IMR-90 (cell line): Measurements from ENCODE around the gene C12orf57. TPM values are rescaled to one million over a fixed set of nuclear protein-coding genes. Genes with fewer than 3 reads are reported as not detected.

Source experiments
- ATAC-seq: fragments of 200-7000 bp; cut with Tn5 transposase; 2 replicates; pipeline ENCODE4 v1.9.1; 2020; ENCODE audit warnings: low read depth, mild to moderate bottlenecking, moderate library complexity
- BruUV-seq: library from RNA; stranded (reverse); fragments of 400-500 nt; replicated peaks from 2 replicates; lab custom pipeline; 2021; lab: Mats Ljungman, UMichigan
- CTCF ChIA-PET: fragments of 300-600 bp; formaldehyde crosslinking; extraction: SDS; loops from one replicate; lab custom pipeline; 2021; ENCODE audit warnings: antibody characterized with exemption; lab: Yijun Ruan, JAX
- POLR2A ChIA-PET: fragments of 300-600 bp; sonication (Branson Sonifier 250); formaldehyde crosslinking; loops from one replicate; lab custom pipeline; 2022; ENCODE audit warnings: antibody characterized with exemption; ENCODE audit not compliant: unreplicated experiment; lab: Charles Lee
- DNase-seq: peaks from one replicate; pipeline ENCODE4 v3.0.0; 2013
- H2AFZ ChIP-seq: replicated peaks from 2 replicates; pipeline ENCODE3; 2013; ENCODE audit warnings: low read length, mild to moderate bottlenecking; ENCODE audit not compliant: poor library complexity
- H2AK5ac ChIP-seq: 2 replicates; pipeline ENCODE4 v1.6.1; 2013; ENCODE audit warnings: low read depth, low read length, inconsistent platforms
- H2AK9ac ChIP-seq: replicated peaks from 2 replicates; pipeline ENCODE3; 2013; ENCODE audit warnings: mild to moderate bottlenecking, low read depth, low read length, moderate library complexity; ENCODE audit not compliant: poor library complexity
- H2BK120ac ChIP-seq: 2 replicates; pipeline ENCODE4 v1.6.1; 2013; ENCODE audit warnings: low read depth, low read length, inconsistent platforms
- H2BK15ac ChIP-seq: 3 replicates; pipeline ENCODE4 v1.6.1; 2013; ENCODE audit warnings: low read depth, low read length, inconsistent platforms
- H2BK20ac ChIP-seq: 2 replicates; pipeline ENCODE4 v1.6.1; 2013; ENCODE audit warnings: low read depth, mild to moderate bottlenecking, inconsistent platforms, low read length, moderate library complexity
- H2BK5ac ChIP-seq: 2 replicates; pipeline ENCODE4 v1.6.1; 2013; ENCODE audit warnings: mild to moderate bottlenecking, low read depth, low read length, inconsistent platforms; ENCODE audit not compliant: poor library complexity, severe bottlenecking
- H3K14ac ChIP-seq: replicated peaks from 2 replicates; pipeline ENCODE4 v1.6.1; 2013; ENCODE audit warnings: low read depth, low read length, inconsistent platforms
- H3K18ac ChIP-seq: 2 replicates; pipeline ENCODE4 v1.6.1; 2013; ENCODE audit warnings: low read depth, low read length, control low read depth
- H3K23ac ChIP-seq: 2 replicates; pipeline ENCODE4 v1.6.1; 2013; ENCODE audit warnings: low read depth, low read length, inconsistent platforms
- H3K27ac ChIP-seq: 2 replicates; pipeline ENCODE4 v1.5.1; 2013; ENCODE audit warnings: mild to moderate bottlenecking, control low read depth, low read length; ENCODE audit not compliant: insufficient read depth
- H3K27me3 ChIP-seq: 2 replicates; pipeline ENCODE4 v1.6.1; 2013; ENCODE audit warnings: low read length; ENCODE audit not compliant: control insufficient read depth, insufficient read depth
- H3K36me3 ChIP-seq: 2 replicates; pipeline ENCODE4 v1.6.1; 2013; ENCODE audit warnings: low read length, mixed read lengths; ENCODE audit not compliant: control insufficient read depth, insufficient read depth
- H3K4ac ChIP-seq: 2 replicates; pipeline ENCODE4 v1.6.1; 2013; ENCODE audit warnings: low read depth, low read length, inconsistent platforms
- H3K4me1 ChIP-seq: 2 replicates; pipeline ENCODE4 v1.6.1; 2013; ENCODE audit warnings: low read length, mixed read lengths; ENCODE audit not compliant: control insufficient read depth, insufficient read depth
- H3K4me2 ChIP-seq: 2 replicates; pipeline ENCODE4 v1.6.1; 2013; ENCODE audit warnings: low read depth, mild to moderate bottlenecking, control low read depth, low read length, moderate library complexity
- H3K4me3 ChIP-seq: 2 replicates; pipeline ENCODE4 v1.5.1; 2013; ENCODE audit warnings: low read depth, mild to moderate bottlenecking, control low read depth, low read length, moderate library complexity; ENCODE audit not compliant: insufficient read depth
- H3K56ac ChIP-seq: 2 replicates; pipeline ENCODE4 v1.6.1; 2013; ENCODE audit warnings: low read length, inconsistent platforms; ENCODE audit not compliant: insufficient read depth; ENCODE audit errors: extremely low read depth
- H3K79me1 ChIP-seq, 2 experiments: 2 replicates each; pipeline ENCODE4 v1.6.1; 2013; ENCODE audit warnings: low read length in 2 of 2, inconsistent platforms in 1 of 2, low read depth in 1 of 2
- H3K9ac ChIP-seq: 2 replicates; pipeline ENCODE4 v1.6.1; 2013; ENCODE audit warnings: low read depth, low read length, control low read depth
- H3K9me1 ChIP-seq: 2 replicates; pipeline ENCODE4 v1.6.1; 2013; ENCODE audit warnings: low read length, inconsistent platforms; ENCODE audit not compliant: insufficient read depth
- H3K9me3 ChIP-seq: 2 replicates; pipeline ENCODE4 v1.6.1; 2013; ENCODE audit warnings: low read length; ENCODE audit not compliant: control insufficient read depth, insufficient read depth
- H4K20me1 ChIP-seq: 2 replicates; pipeline ENCODE4 v1.6.1; 2013; ENCODE audit warnings: low read length, inconsistent platforms; ENCODE audit not compliant: insufficient read depth
- H4K5ac ChIP-seq: 2 replicates; pipeline ENCODE4 v1.6.1; 2013; ENCODE audit warnings: mild to moderate bottlenecking, low read depth, low read length, control low read depth
- H4K8ac ChIP-seq, 2 experiments: 2 replicates each; pipeline ENCODE4 v1.6.1; 2013; ENCODE audit warnings: low read depth in 2 of 2, low read length in 2 of 2, control low read depth in 1 of 2, inconsistent platforms in 1 of 2
- H4K91ac ChIP-seq: 2 replicates; pipeline ENCODE4 v1.6.1; 2013; ENCODE audit warnings: low read depth, low read length, inconsistent platforms; ENCODE audit not compliant: insufficient read depth
- BHLHE40 ChIP-seq: fragments of 150-350 bp; IDR thresholded peaks from 2 replicates; pipeline ENCODE4 v1.6.1; 2016; ENCODE audit warnings: mild to moderate bottlenecking, low read depth, low read length
- CTCF ChIP-seq: conservative IDR thresholded peaks from 2 replicates; pipeline ENCODE4 v1.5.1; 2012; ENCODE audit warnings: mild to moderate bottlenecking, low read depth, low read length, improper control_type of control experiment
- MAFK ChIP-seq: IDR thresholded peaks from 2 replicates; pipeline ENCODE4 v1.6.1; 2012; ENCODE audit warnings: low read depth, low read length, improper control_type of control experiment
- MAZ ChIP-seq: IDR thresholded peaks from 2 replicates; pipeline ENCODE4 v1.6.1; 2012; ENCODE audit warnings: low read depth, mild to moderate bottlenecking, low read length, improper control_type of control experiment, moderate library complexity, borderline replicate concordance
- POLR2A ChIP-seq: IDR thresholded peaks from 2 replicates; pipeline ENCODE4 v1.6.1; 2012; ENCODE audit warnings: mild to moderate bottlenecking, low read depth, low read length
- RAD21 ChIP-seq: IDR thresholded peaks from 2 replicates; pipeline ENCODE4 v1.6.1; 2012; ENCODE audit warnings: low read length, improper control_type of control experiment
- WGBS, 2 experiments: methylation state at CpG; one replicate each; pipeline versions ENCODE4 v1.1.5 to v1.1.7; 2013; ENCODE audit warnings: missing lambda C conversion rate in 2 of 2; ENCODE audit not compliant: insufficient read length in 1 of 2; ENCODE audit errors: extremely low coverage in 2 of 2; 5-methylcytosine and 5-hydroxymethylcytosine counted together
- dilution Hi-C: fragments of 300-500 bp; cut with HindIII; formaldehyde crosslinking; loops from one replicate; pipeline ENCODE4 v1.14.3; 2018; ENCODE audit warnings: low sequenced_read_pairs; ENCODE audit not compliant: unreplicated experiment
- in situ Hi-C: fragments of 300-500 bp; cut with MboI; formaldehyde crosslinking; loops from 3 replicates; pipeline ENCODE4 v1.14.3; 2019; ENCODE audit warnings: low sequenced_read_pairs, inconsistent platforms, mixed read lengths
- intact Hi-C: fragments of 100-400 bp; cut with micrococcal nuclease; formaldehyde crosslinking; loops from 2 replicates; pipeline ENCODE4 v1.10.0; 2022
- polyA plus RNA-seq, 3 experiments: library from polyadenylated mRNA; depleted of rRNA; stranded (reverse); fragments of >200 nt; gene quantifications; 2 replicates each; pipeline ENCODE4 v1.2.3, GENCODE V29; 2012; ENCODE audit warnings: low replicate concordance in 1 of 3
- total RNA-seq: library from RNA; depleted of rRNA; stranded (reverse); fragments of >200 nt; gene quantifications from 2 replicates; pipeline ENCODE4 v1.2.3, GENCODE V29; 2012

Gene C12orf57
- total and polyA plus RNA-seq, 2 of the 4 experiments (the other 2 are of a cell fraction), result 238 to 530 TPM

GRCh38 chr12:6958609-6959057 lies 14.8 kb downstream of the C12orf57 start:
- Histone ChIP-seq H3K9me3 (no peaks in the 10 kb centered on the region), H4K91ac (no peak overlapping the region), H4K20me1 (no peaks in the 10 kb centered on the region), H3K4me3 (no peak overlapping the region), H3K18ac (no peak overlapping the region), H3K14ac (no peak overlapping the region), H2AK5ac (no peak overlapping the region), H3K27ac (no peak overlapping the region), H3K4ac (no peak overlapping the region), H3K79me1 (no peaks in the 10 kb centered on the region), H3K4me1 (peaks cover 5% of the 10 kb centered on the region; the same call in 1 of the 2 replicates), H2BK20ac (no peak overlapping the region), H3K36me3 (no peaks in the 10 kb centered on the region), H2BK5ac (no peak overlapping the region), H4K8ac (no peak overlapping the region), H2BK120ac (no peak overlapping the region), H3K4me2 (no peak overlapping the region), H2BK15ac (no peak overlapping the region), H2AK9ac (no peak overlapping the region), H3K56ac (no peak overlapping the region), H3K9me1 (no peaks in the 10 kb centered on the region), H2AFZ (peak overlapping the region; percentile 23), H3K27me3 (no peaks in the 10 kb centered on the region), H3K9ac (no peak overlapping the region), H3K23ac (no peak overlapping the region), H4K5ac (no peak overlapping the region)
- dilution Hi-C loops, result no loop called here
- TF ChIP-seq POLR2A, result no peak
- TF ChIP-seq MAFK, result no peak
- TF ChIP-seq RAD21, result no peak
- no peak for TF ChIP-seq MAZ
- no peak for TF ChIP-seq CTCF
- no peak for TF ChIP-seq BHLHE40
- intact Hi-C loops, result no loop called here
- 93% methylated on average over 5 of the region's 10 CpGs; no CpG with 5 or more reads in 1 of the 2 experiments for WGBS, 2 experiments
- no TSS peak for BruUV-seq
- in situ Hi-C loops, result no loop called here
- no peak for ATAC-seq
- ChIA-PET POLR2A (no interaction called here), CTCF (no interaction called here)
- DNase-seq, result no peak
